ENCODE data around the gene CXCL13. TPM values are rescaled to one million over a fixed set of nuclear protein-coding genes. Genes with fewer than 3 reads are reported as not detected.

The CXCL13 gene
- total RNA-seq, 1 donor from 2014 or later = not detected

DNA sequence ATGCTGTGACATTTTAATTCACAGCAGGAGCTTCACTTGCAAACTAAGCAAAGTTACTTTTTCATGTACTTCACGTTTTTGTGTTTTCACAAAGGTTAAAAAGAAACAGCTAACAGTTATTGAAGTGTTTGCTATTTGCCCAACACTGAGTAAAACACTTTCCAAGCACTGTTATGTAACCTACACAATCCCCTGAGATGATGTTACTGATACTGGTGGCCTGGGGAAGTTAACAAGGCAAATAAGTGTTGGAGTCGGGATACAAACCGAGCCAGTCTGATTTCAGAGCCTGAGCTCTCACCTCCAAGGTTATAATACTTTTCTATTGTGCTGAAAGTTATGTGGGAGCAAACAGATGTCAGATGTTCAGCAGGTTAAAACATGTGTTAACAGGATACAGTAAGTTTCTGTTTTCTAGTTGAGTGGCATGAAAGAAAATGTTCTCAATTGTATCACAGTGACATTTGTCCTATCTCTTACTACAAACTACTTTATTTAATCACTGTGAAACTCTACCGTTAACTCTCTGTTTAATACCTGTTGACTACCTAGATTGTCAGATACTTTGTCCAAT is 3.9 kb upstream of the CXCL13 start:
- DNase-seq (ENCODE audit: low read depth) = no peak
- no peak overlapping the region for H3K4me3 ChIP-seq (ENCODE audit: low read depth, low read length)

DNA sequence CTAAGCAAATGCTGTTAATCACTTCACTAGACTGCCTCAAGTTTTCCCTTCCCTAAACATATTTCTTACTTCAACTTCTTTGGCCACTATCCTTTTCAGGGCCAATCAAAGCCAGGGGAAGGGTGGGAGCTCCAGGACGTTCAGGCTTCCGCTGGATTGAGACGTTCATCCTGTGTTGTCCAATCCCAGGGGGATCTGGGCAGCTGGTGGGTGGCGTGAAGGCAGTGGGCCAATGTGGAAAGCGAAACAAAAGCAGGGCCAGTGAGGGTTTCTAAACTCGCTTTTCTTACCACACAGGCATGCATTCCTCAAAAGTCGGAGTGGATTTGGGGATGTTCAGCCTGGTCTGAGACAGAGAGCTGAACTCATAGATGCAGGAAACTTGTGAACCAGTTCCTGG is 7.6 kb downstream of the CXCL13 start:
- no peak for DNase-seq (ENCODE audit: low read depth)
- no peak overlapping the region for H3K4me3 ChIP-seq (ENCODE audit: low read depth, low read length)
- TF ChIP-seq, protein P1, sequence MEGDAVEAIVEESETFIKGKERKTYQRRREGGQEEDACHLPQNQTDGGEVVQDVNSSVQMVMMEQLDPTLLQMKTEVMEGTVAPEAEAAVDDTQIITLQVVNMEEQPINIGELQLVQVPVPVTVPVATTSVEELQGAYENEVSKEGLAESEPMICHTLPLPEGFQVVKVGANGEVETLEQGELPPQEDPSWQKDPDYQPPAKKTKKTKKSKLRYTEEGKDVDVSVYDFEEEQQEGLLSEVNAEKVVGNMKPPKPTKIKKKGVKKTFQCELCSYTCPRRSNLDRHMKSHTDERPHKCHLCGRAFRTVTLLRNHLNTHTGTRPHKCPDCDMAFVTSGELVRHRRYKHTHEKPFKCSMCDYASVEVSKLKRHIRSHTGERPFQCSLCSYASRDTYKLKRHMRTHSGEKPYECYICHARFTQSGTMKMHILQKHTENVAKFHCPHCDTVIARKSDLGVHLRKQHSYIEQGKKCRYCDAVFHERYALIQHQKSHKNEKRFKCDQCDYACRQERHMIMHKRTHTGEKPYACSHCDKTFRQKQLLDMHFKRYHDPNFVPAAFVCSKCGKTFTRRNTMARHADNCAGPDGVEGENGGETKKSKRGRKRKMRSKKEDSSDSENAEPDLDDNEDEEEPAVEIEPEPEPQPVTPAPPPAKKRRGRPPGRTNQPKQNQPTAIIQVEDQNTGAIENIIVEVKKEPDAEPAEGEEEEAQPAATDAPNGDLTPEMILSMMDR (conservative IDR thresholded peaks at IDR 0.05; ENCODE audit: low read depth, low read length) = no peak

More for the DNA sequence above, 3.9 kb upstream of the CXCL13 start:
- TF ChIP-seq, protein P1 (conservative IDR thresholded peaks at IDR 0.05; ENCODE audit: low read depth, low read length) = no peak

DNA sequence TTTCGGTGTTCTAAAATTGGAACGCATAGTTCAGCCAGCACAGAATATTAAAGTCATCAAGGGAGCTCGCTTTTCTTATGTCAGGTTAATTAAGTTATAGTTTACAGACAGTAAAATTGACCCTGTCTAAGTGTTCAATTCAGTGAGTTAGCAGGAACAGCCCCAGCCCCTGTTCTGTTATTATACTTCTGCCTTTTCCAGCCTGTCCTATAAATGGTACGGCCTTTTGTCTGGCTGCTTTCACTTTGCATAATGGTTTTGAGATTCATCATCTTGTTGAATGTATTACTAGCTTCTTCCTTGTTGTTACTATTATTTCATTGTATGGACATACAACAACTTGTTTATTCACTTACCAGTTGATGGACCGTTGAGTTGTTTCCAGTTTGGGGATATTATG is 9.5 kb downstream of the CXCL13 start:
- no peak for DNase-seq (ENCODE audit: low read depth)
- TF ChIP-seq, protein P1 (conservative IDR thresholded peaks at IDR 0.05; ENCODE audit: low read depth, low read length) = no peak
- H3K4me3 ChIP-seq (ENCODE audit: low read depth, low read length) = no peak overlapping the region

DNA sequence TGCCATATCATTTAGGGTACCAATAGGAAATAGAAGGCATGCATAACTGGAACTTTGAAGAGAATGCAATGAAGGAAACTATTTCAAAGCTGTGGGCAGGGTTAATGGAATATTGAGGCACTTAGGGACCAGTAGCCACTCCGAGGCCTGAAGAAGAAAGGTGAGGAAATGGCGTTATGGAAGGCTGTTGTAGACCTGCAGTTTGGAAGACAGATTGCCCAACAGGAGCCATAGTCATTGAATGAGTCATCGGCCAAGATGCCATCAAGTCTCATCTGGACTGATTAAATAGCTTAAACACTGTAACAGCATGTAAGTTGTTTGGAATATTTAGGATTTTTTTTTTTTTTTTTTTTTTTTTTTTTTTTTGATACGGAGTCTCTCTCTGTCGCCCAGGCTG is 11.6 kb downstream of the CXCL13 start:
- H3K4me3 ChIP-seq (ENCODE audit: low read depth, low read length) = no peak overlapping the region
- peak; percentile 9 for DNase-seq (ENCODE audit: low read depth)
- TF ChIP-seq, protein P1 (conservative IDR thresholded peaks at IDR 0.05; ENCODE audit: low read depth, low read length) = no peak

DNA sequence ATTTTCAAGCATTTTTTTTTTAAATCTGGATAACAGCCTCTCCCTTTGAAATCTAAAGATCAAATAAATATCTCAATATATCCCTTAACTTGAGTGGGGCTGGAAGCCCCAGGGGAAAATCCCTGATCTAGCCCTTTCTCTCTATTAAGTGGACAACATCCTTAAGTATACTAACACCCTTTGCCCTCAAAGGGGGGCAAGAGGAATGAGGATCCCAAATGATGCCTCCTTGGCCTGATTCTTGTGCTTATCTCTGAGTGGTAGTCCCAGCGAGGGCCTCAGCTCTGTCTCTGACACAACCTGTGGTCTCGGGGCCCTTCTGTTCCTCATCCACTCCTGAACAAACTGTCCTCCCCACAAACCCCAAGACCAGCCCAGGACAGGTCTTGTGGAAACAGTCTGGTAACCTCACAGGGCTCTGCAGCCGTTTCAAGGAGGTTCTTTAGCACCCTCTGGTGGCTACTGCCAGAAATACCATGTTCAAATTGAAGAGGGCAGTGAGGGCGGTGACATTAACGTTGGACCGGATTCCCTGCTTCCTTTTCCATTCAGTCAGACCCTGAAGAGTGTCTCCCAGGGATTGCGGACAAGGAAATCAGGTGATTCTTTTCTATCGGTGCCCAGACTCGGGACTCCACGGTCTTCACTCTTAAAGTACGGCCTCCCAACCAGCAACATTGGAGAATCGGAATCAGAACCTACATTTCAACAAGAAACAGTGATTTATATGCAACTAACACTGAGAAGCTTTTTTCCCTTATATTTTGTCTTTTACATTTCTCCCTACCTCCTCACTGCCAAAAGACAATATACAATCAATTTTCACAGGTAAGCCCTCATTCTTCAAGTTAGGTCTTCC is 13.0 kb downstream of the CXCL13 start:
- peak overlapping the region; percentile 24 for H3K4me3 ChIP-seq (ENCODE audit: low read depth, low read length)
- peak; percentile 3 for DNase-seq (ENCODE audit: low read depth)
- TF ChIP-seq, protein P1 (conservative IDR thresholded peaks at IDR 0.05; ENCODE audit: low read depth, low read length) = peak; percentile 88

DNA sequence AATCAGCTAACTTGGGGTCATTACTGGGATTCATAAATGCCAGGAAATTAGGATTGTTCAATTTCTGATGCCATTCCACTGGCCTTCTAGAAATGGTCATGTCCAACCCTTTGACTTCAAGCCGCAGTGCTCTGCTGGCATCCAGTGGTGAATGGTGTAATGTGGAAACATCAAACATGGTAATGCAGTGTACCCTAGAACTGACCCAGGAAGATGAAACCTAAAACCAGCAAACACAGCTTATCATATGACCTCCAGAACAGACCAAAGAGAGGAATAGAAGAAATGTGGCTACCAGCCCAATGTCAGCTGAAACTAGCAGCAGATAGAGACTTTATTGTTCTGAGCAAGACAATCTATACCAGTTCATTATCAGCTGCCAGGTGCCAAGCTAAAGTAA is 13.8 kb downstream of the CXCL13 start:
- no peak for DNase-seq (ENCODE audit: low read depth)
- H3K4me3 ChIP-seq (ENCODE audit: low read depth, low read length) = no peak overlapping the region
- TF ChIP-seq, protein P1 (conservative IDR thresholded peaks at IDR 0.05; ENCODE audit: low read depth, low read length) = no peak
